ENCODE results near the gene COL21A1.

DNA sequence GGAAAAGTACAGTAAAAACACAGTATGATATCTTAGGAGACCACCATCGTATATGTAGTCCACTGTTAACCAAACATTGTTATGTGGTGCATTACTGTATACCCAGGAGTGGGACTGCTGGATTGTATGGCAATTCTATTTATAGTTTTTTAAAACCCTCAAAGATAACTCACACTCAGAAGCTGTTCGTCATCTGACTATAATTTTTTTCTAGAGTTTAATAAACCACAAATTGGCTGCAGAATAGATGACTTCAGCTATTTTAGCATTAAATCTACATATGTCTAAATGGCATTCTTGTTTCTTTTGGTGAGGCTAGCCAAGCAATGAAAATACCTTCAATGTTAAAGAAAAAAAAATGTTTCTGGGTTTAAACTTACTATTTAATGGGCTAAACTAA lies 237.7 kb downstream of the COL21A1 start:
- TF ChIP-seq, protein P1, sequence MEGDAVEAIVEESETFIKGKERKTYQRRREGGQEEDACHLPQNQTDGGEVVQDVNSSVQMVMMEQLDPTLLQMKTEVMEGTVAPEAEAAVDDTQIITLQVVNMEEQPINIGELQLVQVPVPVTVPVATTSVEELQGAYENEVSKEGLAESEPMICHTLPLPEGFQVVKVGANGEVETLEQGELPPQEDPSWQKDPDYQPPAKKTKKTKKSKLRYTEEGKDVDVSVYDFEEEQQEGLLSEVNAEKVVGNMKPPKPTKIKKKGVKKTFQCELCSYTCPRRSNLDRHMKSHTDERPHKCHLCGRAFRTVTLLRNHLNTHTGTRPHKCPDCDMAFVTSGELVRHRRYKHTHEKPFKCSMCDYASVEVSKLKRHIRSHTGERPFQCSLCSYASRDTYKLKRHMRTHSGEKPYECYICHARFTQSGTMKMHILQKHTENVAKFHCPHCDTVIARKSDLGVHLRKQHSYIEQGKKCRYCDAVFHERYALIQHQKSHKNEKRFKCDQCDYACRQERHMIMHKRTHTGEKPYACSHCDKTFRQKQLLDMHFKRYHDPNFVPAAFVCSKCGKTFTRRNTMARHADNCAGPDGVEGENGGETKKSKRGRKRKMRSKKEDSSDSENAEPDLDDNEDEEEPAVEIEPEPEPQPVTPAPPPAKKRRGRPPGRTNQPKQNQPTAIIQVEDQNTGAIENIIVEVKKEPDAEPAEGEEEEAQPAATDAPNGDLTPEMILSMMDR (IDR thresholded peaks at IDR 0.05): no peak
- no peak for TF ChIP-seq EP300 (IDR thresholded peaks at IDR 0.05)
- no peak for TF ChIP-seq POLR2AphosphoS5 (IDR thresholded peaks at IDR 0.05)
- no peak for TF ChIP-seq POLR2A (IDR thresholded peaks at IDR 0.05)

Measured in gastroesophageal sphincter (tissue), 3 donors.